Activated CD4-positive, alpha-beta memory T cell treated with anti-CD3 and anti-CD28 coated beads, Interleukin-2, amount 10 ng/mL, durations not matched to agents 7 days and 5 days (primary cell): Measurements from ENCODE around the gene OMP. TPM values are rescaled to one million over a fixed set of nuclear protein-coding genes. Genes with fewer than 3 reads are reported as not detected.
A peak's percentile ranks its signal among the peaks of the same experiment; 100 is the strongest.

Experiments
- CTCF ChIA-PET: fragments of 350-600 bp; sonication (Branson Sonifier 250); formaldehyde crosslinking; loops from one replicate; lab custom pipeline; 2021; ENCODE audit warnings: antibody characterized with exemption, inconsistent platforms; lab: Charles Lee
- POLR2A ChIA-PET: fragments of 350-600 bp; sonication (Branson Sonifier 250); formaldehyde crosslinking; loops from one replicate; lab custom pipeline; 2021; ENCODE audit warnings: antibody characterized with exemption; lab: Charles Lee
- DNase-seq: peaks from one replicate; pipeline ENCODE4 v3.0.0-alpha.2; 2020
- H3K27ac Mint-ChIP-seq: one replicate; pipeline ENCODE4 v1.8.0; 2021; ENCODE audit warnings: mild to moderate bottlenecking, mixed read lengths
- H3K27me3 Mint-ChIP-seq: one replicate; pipeline ENCODE4 v1.8.0; 2021; ENCODE audit warnings: mixed read lengths
- H3K36me3 Mint-ChIP-seq: one replicate; pipeline ENCODE4 v1.8.0; 2021; ENCODE audit warnings: low read depth, mixed read lengths
- H3K4me1 Mint-ChIP-seq: one replicate; pipeline ENCODE4 v1.8.0; 2021; ENCODE audit warnings: mixed read lengths
- H3K4me3 Mint-ChIP-seq: one replicate; pipeline ENCODE4 v1.8.0; 2021; ENCODE audit warnings: mild to moderate bottlenecking, mixed read lengths
- H3K9me3 Mint-ChIP-seq: one replicate; pipeline ENCODE4 v1.8.0; 2021; ENCODE audit warnings: mixed read lengths
- total RNA-seq, 2 experiments: library from RNA; stranded (reverse); gene quantifications; one replicate each; pipeline ENCODE4 v1.2.3, GENCODE V29; 2021

The OMP gene
- total RNA-seq, 2 experiments from 2014 or later: not detected

DNA sequence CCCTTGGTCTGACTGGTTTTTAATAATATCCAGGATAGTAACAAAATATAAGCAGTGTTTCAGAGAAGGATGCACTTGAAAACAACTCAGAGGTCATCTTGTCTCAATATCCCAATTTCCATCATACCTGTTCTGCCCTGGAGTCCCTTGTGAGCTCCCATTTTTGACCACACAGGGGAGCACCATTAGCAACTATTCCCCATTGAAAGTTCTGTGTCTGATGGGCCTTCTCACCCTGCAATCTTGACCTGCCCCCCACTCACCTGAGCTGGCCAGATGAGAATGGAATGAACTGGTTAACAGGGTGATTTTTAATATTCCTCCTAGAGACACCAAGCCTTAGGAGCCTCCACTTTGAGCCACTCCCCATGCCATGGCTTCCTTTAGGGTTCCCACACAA lies 39.7 kb upstream of the OMP start:
- ChIA-PET POLR2A (no interaction called here), CTCF (interaction anchor here (0.7 to 2.6 kb wide), 4 partner anchors 16 to 113 kb away, joined by 3 to 13 read pairs (median 4); no protein-coding TSS in a partner anchor)
- Mint-ChIP-seq H3K4me1 (peaks cover 4% of the 10 kb centered on the region), H3K9me3 (peaks cover 2% of the 10 kb centered on the region), H3K4me3 (no peak overlapping the region), H3K27me3 (peaks cover 39% of the 10 kb centered on the region), H3K27ac (no peak overlapping the region), H3K36me3 (no peaks in the 10 kb centered on the region)
- DNase-seq: no peak

DNA sequence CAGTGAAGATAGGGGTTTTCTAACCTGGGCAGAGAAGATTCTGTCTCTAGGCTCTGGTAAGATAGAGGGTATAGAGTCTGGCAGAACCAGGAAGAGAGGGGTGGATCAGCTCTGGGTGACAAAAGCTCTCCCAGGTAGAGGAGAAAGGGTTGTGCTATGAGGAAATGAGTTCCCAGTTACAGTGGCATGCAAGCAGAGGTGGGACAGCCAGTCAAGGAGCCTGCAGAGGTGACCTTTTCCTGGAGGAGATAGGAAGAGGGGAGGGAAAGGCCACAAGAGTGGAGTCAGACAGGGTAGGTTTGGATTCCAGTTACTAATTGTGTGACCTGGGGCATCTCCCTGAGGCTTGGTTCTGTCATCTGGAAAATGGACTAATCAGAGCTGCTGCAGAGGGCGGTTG lies 39.2 kb upstream of the OMP start:
- no peak overlapping the region for H3K27ac Mint-ChIP-seq
- no peak overlapping the region for H3K4me3 Mint-ChIP-seq
- POLR2A ChIA-PET: no interaction called here
- H3K9me3 Mint-ChIP-seq: peaks cover 2% of the 10 kb centered on the region
- DNase-seq: no peak
- peaks cover 4% of the 10 kb centered on the region for H3K4me1 Mint-ChIP-seq
- CTCF ChIA-PET: interaction anchor here (0.7 to 2.6 kb wide), 4 partner anchors 16 to 112 kb away, joined by 3 to 13 read pairs (median 4); no protein-coding TSS in a partner anchor
- no peaks in the 10 kb centered on the region for H3K36me3 Mint-ChIP-seq
- H3K27me3 Mint-ChIP-seq: peaks cover 42% of the 10 kb centered on the region

DNA sequence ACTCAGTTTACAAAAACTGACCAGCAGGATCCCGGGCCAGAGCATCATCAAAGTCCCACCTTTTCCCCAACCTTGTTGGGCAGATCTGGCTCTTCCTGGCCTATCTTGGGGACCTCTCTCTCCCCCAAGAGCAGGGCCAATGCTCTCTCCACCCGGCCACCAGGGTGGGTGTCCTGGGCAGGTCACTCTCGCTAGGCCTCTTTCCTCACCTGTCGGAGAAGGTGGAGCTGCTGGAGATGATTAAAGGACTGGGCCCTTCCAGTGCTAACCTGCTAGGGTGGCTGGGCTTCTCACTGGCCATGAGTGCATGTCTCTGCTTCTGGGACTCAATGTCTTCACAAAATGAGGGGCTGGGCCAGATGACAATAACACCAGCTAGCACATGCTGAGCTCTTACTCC lies 38.8 kb upstream of the OMP start:
- POLR2A ChIA-PET: no interaction called here
- H3K27ac Mint-ChIP-seq: no peak overlapping the region
- H3K9me3 Mint-ChIP-seq: peaks cover 2% of the 10 kb centered on the region
- H3K4me3 Mint-ChIP-seq: no peak overlapping the region
- no peaks in the 10 kb centered on the region for H3K36me3 Mint-ChIP-seq
- peaks cover 4% of the 10 kb centered on the region for H3K4me1 Mint-ChIP-seq
- no peak for DNase-seq
- CTCF ChIA-PET: interaction anchor here (0.7 to 2.6 kb wide), 2 partner anchors 16 to 27 kb away, joined by 3 to 13 read pairs; no protein-coding TSS in a partner anchor
- H3K27me3 Mint-ChIP-seq: peaks cover 43% of the 10 kb centered on the region

DNA sequence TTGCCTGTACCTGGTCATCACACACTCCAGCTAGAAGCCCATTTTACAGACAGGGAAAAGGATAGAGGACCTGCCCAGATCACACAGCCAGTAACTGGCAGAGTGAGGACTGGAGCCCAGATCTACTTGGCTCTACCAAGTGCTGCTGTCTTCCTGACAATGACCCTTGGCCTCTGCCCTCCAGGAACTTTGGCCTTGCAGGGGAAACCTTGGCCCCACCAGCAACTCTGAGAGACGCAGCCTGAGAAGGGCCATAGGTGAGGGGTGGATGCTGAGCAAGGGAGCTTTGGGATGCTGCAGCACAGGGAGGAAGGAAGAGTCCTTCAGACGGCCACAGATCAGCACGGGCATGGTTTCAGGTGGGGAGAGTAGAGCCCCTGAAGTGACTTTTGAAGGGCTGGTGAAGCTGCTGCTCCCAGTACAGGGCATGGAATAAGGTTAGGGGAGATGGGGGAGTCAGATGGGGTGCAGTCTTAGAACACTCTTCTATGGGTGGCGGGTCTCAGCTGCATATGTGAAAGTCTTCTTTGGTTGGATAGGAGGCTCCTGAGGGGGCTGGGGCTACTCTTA lies 37.9 kb upstream of the OMP start:
- Mint-ChIP-seq H3K4me3 (no peak overlapping the region), H3K36me3 (no peaks in the 10 kb centered on the region), H3K27ac (no peak overlapping the region), H3K9me3 (peaks cover 2% of the 10 kb centered on the region), H3K4me1 (peaks cover 4% of the 10 kb centered on the region), H3K27me3 (peaks cover 40% of the 10 kb centered on the region)
- POLR2A ChIA-PET: interaction anchor here (1.2 kb wide), 1 partner anchor 17 kb away, joined by 3 read pairs; no protein-coding TSS in a partner anchor
- no peak for DNase-seq
- CTCF ChIA-PET: interaction anchor here (1.4 kb wide), 1 partner anchor 17 kb away, joined by 6 read pairs; no protein-coding TSS in a partner anchor

DNA sequence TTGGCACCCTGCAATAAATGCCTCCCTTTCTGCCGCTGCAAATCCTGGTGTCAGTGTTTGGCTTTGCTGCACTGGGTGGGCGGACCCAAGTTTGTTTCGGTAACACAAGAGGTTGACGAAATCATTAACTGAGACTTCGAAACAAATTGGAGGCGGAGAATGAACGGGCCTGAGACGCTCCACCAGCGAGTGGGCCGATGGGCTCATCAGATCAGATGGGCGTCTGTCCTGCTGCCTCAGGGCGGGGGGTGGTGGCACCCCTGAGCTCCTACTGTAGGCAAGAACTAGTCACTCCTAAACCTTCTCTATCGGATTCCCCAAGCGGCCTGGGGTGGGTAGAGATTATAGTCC lies 36.8 kb upstream of the OMP start:
- Mint-ChIP-seq H3K27ac (no peak overlapping the region), H3K4me1 (peaks cover 4% of the 10 kb centered on the region), H3K27me3 (peaks cover 36% of the 10 kb centered on the region), H3K4me3 (peak overlapping the region; percentile 67), H3K36me3 (no peaks in the 10 kb centered on the region), H3K9me3 (peaks cover 2% of the 10 kb centered on the region)
- ChIA-PET CTCF (interaction anchor here (1.4 kb wide), 2 partner anchors 18 to 25 kb away, joined by 5 to 6 read pairs; no protein-coding TSS in a partner anchor), POLR2A (no interaction called here)
- no peak for DNase-seq

DNA sequence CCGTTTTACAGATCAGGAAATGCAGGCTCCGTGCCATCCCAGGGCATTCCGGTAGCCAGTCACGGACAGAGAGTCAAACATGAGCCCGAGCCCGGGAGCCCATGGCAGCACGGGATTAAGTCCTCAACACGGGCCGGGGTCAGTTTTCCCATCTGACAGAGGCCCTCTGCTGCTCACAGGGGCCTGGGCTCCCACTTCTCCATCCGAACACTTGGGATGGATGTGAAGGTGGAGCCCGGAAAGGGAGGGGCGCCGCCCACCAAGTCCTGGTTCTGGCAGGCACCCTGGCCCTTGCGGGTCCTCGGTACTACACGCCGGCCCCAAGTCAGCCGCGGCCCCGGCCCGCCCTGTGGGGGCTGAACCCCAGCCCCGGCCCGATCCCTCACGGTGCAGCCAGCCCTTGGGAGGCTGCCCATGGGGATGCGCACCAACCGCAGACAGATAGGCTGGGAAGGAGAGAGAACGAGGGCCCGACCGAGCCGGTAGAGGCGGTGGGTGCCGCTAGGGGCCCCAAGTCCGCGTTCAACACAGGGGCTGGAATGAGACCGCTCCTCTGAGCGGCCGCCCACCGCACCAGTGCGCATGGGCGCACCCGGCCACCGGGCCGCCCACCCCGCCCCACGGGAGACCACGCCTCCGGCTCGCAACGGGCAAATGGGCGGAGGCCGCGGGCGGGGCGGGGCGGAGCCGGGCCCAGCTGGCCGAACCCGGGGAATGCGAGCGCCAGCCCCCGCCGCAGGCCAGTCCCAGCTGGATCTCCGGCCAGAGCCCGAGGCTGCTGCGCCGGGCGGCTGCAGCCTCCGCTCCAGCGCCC lies 36.2 kb upstream of the OMP start, which contains the start of gene CAPN5:
CAPN5 (plus strand) TSS at position 743 of the 814 bp plus-strand sequence. CDS start 17,916 bp downstream, outside the sequence.
- Mint-ChIP-seq H3K4me1 (peaks cover 4% of the 10 kb centered on the region), H3K27ac (no peak within 1 kb of the TSS), H3K27me3 (peaks cover 32% of the 10 kb centered on the region), H3K4me3 (peak within 1 kb of the TSS; percentile 67), H3K36me3 (no peaks in the 10 kb centered on the region), H3K9me3 (peaks cover 2% of the 10 kb centered on the region)
- peak; percentile 81 for DNase-seq
- ChIA-PET POLR2A (interaction anchor here (1.5 kb wide), 1 partner anchor 16 kb away, joined by 3 read pairs; no protein-coding TSS in a partner anchor), CTCF (interaction anchor here (1.0 to 1.4 kb wide), 4 partner anchors 16 to 25 kb away, joined by 3 to 6 read pairs (median 5); no protein-coding TSS in a partner anchor)

DNA sequence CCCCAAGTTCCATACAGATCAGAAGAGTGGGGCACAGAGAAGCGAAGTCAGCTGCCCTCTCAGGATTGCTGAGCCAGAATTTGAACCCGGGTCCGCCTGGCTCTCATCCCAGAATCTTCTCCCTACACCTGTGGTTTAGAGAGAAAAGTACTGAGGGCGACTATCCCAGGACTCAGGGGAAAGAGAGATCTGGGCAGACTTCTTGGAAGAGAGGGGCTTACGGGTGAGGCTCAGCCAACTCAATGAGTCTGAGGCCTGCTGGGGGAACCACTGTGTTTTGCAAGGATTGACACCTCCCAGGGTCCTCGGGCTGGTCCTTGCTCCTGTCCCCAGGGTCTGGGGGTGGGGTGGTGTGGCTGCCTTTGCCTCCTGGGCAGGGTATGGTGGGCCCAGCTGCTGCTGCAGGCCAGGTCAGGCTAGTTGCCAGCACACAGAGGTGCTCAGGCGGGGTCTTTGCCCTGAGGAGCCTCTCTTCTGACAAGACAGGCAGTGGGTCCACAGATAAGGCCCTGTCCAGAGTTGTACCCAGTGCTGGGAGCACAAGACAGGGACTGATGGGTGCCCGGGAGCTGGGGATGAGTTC lies 34.7 kb upstream of the OMP start:
- no peaks in the 10 kb centered on the region for H3K36me3 Mint-ChIP-seq
- POLR2A ChIA-PET: interaction anchor here (1.5 kb wide), 1 partner anchor 15 kb away, joined by 3 read pairs; no protein-coding TSS in a partner anchor

DNA sequence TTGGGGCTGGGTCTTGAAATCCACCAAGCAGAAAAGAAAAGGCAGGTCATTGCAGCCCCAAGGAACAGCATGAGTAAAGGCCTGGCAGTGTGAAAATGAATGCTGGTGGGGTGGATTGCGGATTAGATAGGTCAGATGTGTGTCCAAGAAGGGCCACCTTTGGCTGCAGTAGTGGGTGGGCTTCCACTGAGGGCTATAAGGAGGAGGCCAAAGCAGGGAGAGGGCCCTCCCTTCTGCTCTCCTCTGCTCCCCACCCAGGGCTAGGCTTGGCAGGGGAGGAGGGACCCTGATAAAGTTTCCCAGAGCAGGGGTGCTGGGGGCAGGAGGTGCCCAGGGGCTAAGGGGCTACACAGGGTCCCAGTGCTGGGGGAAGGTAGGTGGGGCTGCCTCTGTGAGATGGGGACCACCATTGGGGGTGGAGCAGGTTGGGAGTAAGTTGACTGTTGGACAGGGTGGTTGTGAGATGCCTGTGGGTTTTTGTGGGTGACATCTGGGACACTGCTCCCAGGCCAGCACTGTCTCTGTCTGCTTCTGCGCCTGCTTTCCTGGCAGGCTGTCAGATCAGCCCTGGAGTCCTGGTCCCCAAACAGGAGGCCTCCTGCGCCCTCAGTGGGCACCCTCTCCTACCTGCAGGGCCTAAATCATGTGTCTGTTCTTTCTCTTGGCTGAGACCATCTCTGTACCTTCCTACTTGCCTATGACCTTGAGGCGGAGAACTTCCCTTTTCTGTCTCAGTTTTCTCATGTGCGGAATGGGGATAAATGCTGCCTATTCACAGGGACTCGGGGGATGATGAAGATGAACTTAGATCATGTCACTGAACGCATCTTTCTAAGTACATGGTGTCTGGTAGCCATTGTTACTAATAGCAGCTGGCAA lies 33.9 kb upstream of the OMP start:
- H3K9me3 Mint-ChIP-seq: no peaks in the 10 kb centered on the region
- no peak overlapping the region for H3K27ac Mint-ChIP-seq
- no peak overlapping the region for H3K4me3 Mint-ChIP-seq
- peaks cover 23% of the 10 kb centered on the region for H3K4me1 Mint-ChIP-seq
- POLR2A ChIA-PET: interaction anchor here (1.5 kb wide), 1 partner anchor 14 kb away, joined by 3 read pairs; no protein-coding TSS in a partner anchor
- CTCF ChIA-PET: no interaction called here
- H3K27me3 Mint-ChIP-seq: peaks cover 31% of the 10 kb centered on the region
- no peaks in the 10 kb centered on the region for H3K36me3 Mint-ChIP-seq
- DNase-seq: no peak

More for the DNA sequence above, 34.7 kb upstream of the OMP start:
- peaks cover 31% of the 10 kb centered on the region for H3K27me3 Mint-ChIP-seq
- H3K27ac Mint-ChIP-seq: no peak overlapping the region
- H3K4me3 Mint-ChIP-seq: peak overlapping the region; percentile 47
- CTCF ChIA-PET: no interaction called here
- H3K9me3 Mint-ChIP-seq: no peaks in the 10 kb centered on the region
- H3K4me1 Mint-ChIP-seq: peaks cover 16% of the 10 kb centered on the region
- DNase-seq: no peak

DNA sequence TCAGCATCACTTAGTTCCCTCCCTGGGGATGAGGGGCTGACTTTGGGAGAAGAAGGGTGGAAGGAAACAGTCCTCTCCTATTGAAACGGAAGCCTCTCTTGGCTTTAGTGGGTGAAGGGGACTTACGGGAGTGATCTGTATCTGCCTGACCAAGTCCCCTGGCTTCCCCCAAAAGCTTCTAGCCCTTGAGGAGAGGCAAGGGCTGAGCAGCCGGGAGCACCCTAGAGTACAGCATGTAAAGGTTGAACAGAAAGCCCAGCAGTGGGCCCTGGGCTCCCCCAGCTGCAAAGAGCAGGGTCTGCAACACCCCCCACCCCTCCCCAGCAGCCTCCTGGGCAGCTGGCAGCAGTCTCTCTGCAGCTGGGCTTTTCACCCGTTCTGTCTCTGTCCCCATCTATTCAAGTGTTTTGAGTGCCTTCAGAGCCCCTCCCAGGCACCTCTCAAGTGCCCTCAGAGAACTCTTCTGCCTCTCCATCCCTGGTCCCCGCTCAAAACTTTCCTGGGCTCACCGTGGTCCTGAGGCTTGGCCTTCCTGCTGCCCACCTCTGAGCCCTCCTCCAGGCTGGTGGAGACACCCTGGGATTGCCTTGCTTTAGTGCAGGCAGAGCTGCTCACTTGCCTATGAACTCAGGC lies 33.2 kb upstream of the OMP start:
- Mint-ChIP-seq H3K4me3 (no peak overlapping the region), H3K9me3 (no peaks in the 10 kb centered on the region), H3K36me3 (no peaks in the 10 kb centered on the region), H3K27ac (no peak overlapping the region), H3K4me1 (peaks cover 24% of the 10 kb centered on the region), H3K27me3 (peaks cover 28% of the 10 kb centered on the region)
- no peak for DNase-seq
- ChIA-PET POLR2A (no interaction called here), CTCF (interaction anchor here (1.9 kb wide), 1 partner anchor 24 kb away, joined by 5 read pairs; no protein-coding TSS in a partner anchor)

DNA sequence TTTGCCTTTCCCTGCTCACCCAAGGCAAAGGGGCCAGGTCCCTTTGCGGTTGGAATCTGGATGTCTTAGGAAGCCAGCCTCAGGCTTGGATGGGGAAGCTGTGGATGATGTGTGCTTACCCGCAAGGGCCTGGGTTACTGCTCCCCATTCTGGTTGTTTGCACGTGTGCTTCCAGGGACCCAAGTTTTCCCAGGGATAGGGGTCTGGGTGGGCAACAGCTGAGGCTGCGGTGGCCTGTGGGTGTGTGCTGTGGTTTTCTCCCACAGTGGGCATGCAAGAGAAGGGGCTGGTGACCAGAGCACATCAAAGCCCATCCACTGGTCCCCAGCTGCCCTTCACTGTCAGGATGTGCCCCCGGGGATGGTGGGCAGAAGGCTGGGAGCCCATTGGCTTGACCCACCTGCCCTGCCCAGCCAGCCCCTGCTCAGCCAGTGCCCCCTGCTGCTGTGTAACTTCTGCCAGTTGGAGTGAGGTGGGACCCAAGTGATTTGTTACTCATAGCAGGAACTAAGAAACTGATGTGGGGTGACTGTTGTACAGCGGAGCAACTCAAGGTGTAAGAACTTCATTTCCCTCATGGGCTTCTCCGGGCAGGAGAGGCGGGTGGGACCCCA lies 32.6 kb upstream of the OMP start:
- Mint-ChIP-seq H3K4me1 (peaks cover 24% of the 10 kb centered on the region), H3K27me3 (peaks cover 22% of the 10 kb centered on the region), H3K4me3 (no peak overlapping the region), H3K9me3 (no peaks in the 10 kb centered on the region), H3K27ac (no peak overlapping the region), H3K36me3 (no peaks in the 10 kb centered on the region)
- ChIA-PET POLR2A (no interaction called here), CTCF (interaction anchor here (1.9 kb wide), 1 partner anchor 25 kb away, joined by 5 read pairs; no protein-coding TSS in a partner anchor)
- no peak for DNase-seq

DNA sequence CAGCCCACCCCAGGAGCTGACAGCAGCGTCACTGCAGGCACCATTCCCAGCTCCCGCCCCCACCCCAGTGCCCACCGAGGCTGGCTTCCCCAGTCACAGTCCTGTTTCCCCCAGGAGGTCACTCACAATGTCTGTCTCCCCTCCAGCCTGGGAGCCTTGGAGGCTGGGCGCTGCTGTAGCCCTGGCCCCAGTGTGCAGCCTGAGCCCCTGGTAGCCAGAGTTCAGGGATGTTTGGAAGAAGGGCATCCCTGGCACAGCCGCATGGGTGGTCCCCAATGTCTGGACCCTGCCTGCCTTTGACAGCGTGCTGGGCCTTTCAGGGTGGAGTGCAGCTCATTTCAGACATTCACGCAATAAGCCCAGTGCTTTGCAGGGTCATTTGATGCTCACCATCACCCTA lies 31.6 kb upstream of the OMP start:
- ChIA-PET CTCF (interaction anchor here (1.9 kb wide), 1 partner anchor 26 kb away, joined by 5 read pairs; no protein-coding TSS in a partner anchor), POLR2A (no interaction called here)
- H3K4me3 Mint-ChIP-seq: no peak overlapping the region
- peaks cover 21% of the 10 kb centered on the region for H3K4me1 Mint-ChIP-seq
- no peaks in the 10 kb centered on the region for H3K9me3 Mint-ChIP-seq
- H3K36me3 Mint-ChIP-seq: no peaks in the 10 kb centered on the region
- H3K27ac Mint-ChIP-seq: no peak overlapping the region
- peaks cover 14% of the 10 kb centered on the region for H3K27me3 Mint-ChIP-seq
- no peak for DNase-seq
